Measurements from ENCODE around the gene GULP1.

GRCh38 chr2:188571543-188572303 is 280.0 kb downstream of the GULP1 start:
- TF ChIP-seq, protein P1, sequence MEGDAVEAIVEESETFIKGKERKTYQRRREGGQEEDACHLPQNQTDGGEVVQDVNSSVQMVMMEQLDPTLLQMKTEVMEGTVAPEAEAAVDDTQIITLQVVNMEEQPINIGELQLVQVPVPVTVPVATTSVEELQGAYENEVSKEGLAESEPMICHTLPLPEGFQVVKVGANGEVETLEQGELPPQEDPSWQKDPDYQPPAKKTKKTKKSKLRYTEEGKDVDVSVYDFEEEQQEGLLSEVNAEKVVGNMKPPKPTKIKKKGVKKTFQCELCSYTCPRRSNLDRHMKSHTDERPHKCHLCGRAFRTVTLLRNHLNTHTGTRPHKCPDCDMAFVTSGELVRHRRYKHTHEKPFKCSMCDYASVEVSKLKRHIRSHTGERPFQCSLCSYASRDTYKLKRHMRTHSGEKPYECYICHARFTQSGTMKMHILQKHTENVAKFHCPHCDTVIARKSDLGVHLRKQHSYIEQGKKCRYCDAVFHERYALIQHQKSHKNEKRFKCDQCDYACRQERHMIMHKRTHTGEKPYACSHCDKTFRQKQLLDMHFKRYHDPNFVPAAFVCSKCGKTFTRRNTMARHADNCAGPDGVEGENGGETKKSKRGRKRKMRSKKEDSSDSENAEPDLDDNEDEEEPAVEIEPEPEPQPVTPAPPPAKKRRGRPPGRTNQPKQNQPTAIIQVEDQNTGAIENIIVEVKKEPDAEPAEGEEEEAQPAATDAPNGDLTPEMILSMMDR (IDR thresholded peaks at IDR 0.05), result no peak
- TF ChIP-seq POLR2A (IDR thresholded peaks at IDR 0.05), result no peak
